Sigmoid colon (tissue), 7 donors: Measurements from ENCODE around the gene CCDC81. TPM values are rescaled to one million over a fixed set of nuclear protein-coding genes. Genes with fewer than 3 reads are reported as not detected.
"Not testable (repeated sequence)": the region's sequence is repeated elsewhere in the genome, so short reads cannot be mapped to it uniquely, and the experiment has no call there.

Experiments
- DNase-seq: peaks from one replicate; pipeline ENCODE4 v3.0.0-alpha.2; 2019
- H3K27ac ChIP-seq, 4 donors: fragments of 200-600 bp; sonication (generic); one replicate each; pipeline ENCODE4 v1.5.1; 2016 to 2019; ENCODE audit warnings: mild to moderate bottlenecking in 1 of 4
- H3K27me3 ChIP-seq, 3 donors: fragments of 200-600 bp; sonication (generic); one replicate each; pipeline ENCODE4 v1.5.1; 2019; ENCODE audit warnings: mild to moderate bottlenecking in 1 of 3
- H3K36me3 ChIP-seq, 4 donors: fragments of 200-600 bp; sonication (generic); one replicate each; pipeline ENCODE4 v1.5.1; 2016 to 2019
- H3K4me1 ChIP-seq, 4 donors: fragments of 200-600 bp; sonication (generic); one replicate each; pipeline ENCODE4 v1.5.1; 2017 to 2019
- H3K4me3 ChIP-seq, 4 donors: fragments of 200-600 bp; sonication (generic); one replicate each; pipeline ENCODE4 v1.5.1; 2017 to 2019; ENCODE audit warnings: mild to moderate bottlenecking in 2 of 4, moderate library complexity in 1 of 4
- H3K9me3 ChIP-seq, 4 donors: fragments of 200-600 bp in 3 of 4; sonication (generic) in 3 of 4; one replicate each; pipeline versions ENCODE4 v1.5.1 to v1.6.1; 2013 to 2019
- EP300 ChIP-seq, 4 donors: sonication (generic); formaldehyde crosslinking; IDR thresholded peaks; one replicate each; pipeline ENCODE4 v1.6.1; 2017; ENCODE audit warnings: antibody characterized with exemption in 4 of 4
- POLR2A ChIP-seq, 2 donors: fragments of 450-650 bp; IDR thresholded peaks; one replicate each; pipeline ENCODE4 v1.6.1; 2016; ENCODE audit warnings: antibody characterized with exemption in 2 of 2, mild to moderate bottlenecking in 2 of 2, moderate library complexity in 2 of 2
- POLR2AphosphoS5 ChIP-seq, 4 donors: sonication (generic); formaldehyde crosslinking; IDR thresholded peaks; one replicate each; pipeline ENCODE4 v1.6.1; 2017; ENCODE audit warnings: antibody characterized with exemption in 4 of 4
- WGBS, 2 donors: extraction: QIAGEN DNeasy Blood & Tissue Kit; methylation state at CpG; one replicate each; pipeline ENCODE4 v1.1.7; 2013; 5-methylcytosine and 5-hydroxymethylcytosine counted together
- intact Hi-C: fragments of 100-400 bp; cut with DNase I; formaldehyde crosslinking; loops from one replicate; pipeline ENCODE4 v1.15.1; 2023
- polyA plus RNA-seq, 3 donors: library from polyadenylated mRNA; stranded (reverse); fragments of 200-250 nt; gene quantifications; one replicate each; pipeline ENCODE4 v1.2.3, GENCODE V29; 2013
- total RNA-seq, 4 donors: library from RNA; depleted of rRNA; stranded (reverse); fragments of >200 nt; gene quantifications; one replicate each; pipeline ENCODE4 v1.1.0, GENCODE V29; 2016
- TF ChIP-seq, protein P1 (sequence below), 4 experiments: fragments of 450-650 bp in 3 of 4; fragments of 200-600 bp in 1 of 4; IDR thresholded peaks; one replicate each; pipeline ENCODE4 v1.5.1; 2016 to 2019; ENCODE audit warnings: antibody characterized with exemption in 4 of 4, mild to moderate bottlenecking in 3 of 4, moderate library complexity in 2 of 4
- donor health status: healthy with polysubstance abuse.
- donor health status: Bipolar disorder and iron deficiency.
- donor health status: healthy.

CCDC81 gene
- total and polyA plus RNA-seq, 7 donors: 0.22 to 1.8 (median 0.55) TPM; not detected in 2

DNA sequence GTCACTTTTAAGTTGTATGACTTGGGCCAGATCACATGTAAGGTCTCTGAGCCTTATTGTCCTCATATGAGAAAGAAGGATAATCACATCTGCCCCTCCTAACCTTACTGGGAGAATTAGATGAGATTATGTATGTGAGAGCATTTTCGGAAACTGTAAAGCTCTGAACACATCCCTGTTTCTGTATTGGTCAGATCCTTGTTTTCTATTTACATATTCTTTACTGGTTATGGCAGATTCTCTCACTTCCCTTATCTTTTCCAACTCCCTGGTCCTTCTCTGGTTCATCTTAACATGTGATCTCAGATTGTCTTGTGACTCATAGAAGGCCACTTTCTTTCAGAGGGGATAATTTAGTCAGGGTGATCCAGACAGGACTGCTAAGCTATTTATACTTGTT lies 41.8 kb downstream of the CCDC81 start:
- Histone ChIP-seq H3K4me3 (no peak overlapping the region), H3K27ac (no peak overlapping the region), H3K4me1 (peaks cover 0 to 5% (median 0%) of the 10 kb centered on the region in 4 donors), H3K9me3 (no peaks in the 10 kb centered on the region), H3K27me3 (no peaks in the 10 kb centered on the region), H3K36me3 (no peaks in the 10 kb centered on the region)
- 88 to 93% methylated on average over 1 of the region's 1 CpG for WGBS, 2 donors
- intact Hi-C loops: no loop called here
- TF ChIP-seq, protein P1, sequence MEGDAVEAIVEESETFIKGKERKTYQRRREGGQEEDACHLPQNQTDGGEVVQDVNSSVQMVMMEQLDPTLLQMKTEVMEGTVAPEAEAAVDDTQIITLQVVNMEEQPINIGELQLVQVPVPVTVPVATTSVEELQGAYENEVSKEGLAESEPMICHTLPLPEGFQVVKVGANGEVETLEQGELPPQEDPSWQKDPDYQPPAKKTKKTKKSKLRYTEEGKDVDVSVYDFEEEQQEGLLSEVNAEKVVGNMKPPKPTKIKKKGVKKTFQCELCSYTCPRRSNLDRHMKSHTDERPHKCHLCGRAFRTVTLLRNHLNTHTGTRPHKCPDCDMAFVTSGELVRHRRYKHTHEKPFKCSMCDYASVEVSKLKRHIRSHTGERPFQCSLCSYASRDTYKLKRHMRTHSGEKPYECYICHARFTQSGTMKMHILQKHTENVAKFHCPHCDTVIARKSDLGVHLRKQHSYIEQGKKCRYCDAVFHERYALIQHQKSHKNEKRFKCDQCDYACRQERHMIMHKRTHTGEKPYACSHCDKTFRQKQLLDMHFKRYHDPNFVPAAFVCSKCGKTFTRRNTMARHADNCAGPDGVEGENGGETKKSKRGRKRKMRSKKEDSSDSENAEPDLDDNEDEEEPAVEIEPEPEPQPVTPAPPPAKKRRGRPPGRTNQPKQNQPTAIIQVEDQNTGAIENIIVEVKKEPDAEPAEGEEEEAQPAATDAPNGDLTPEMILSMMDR (IDR thresholded peaks at IDR 0.05): no peak
- TF ChIP-seq EP300 (IDR thresholded peaks at IDR 0.05): no peak
- no peak for TF ChIP-seq POLR2AphosphoS5 (IDR thresholded peaks at IDR 0.05)
- no peak for TF ChIP-seq POLR2A (IDR thresholded peaks at IDR 0.05)
- DNase-seq: no peak

DNA sequence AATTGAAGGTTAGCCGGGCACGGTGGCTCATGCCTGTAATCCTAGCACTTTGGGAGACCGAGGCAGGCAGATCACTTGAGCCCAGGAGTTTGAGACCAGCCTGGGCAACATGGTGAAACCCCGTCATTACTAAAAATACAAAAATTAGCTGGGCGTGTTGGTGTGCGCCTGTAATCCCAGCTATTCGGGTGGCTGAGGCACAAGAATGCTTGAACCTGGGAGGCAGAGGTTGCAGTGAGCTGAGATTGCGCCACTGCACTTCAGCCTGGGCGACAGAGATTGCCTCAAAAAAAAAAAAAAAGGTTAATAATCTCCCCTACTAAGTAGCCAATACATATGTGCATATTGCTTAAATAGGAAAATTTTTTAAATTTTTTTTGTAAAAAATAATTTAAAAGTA lies 42.3 kb downstream of the CCDC81 start:
- 95% methylated on average over 9 of the region's 9 CpGs for WGBS, 2 donors
- H3K27ac ChIP-seq, DNase-seq, intact Hi-C loops, H3K36me3 ChIP-seq, H3K4me3 ChIP-seq, H3K27me3 ChIP-seq, H3K4me1 ChIP-seq, H3K9me3 ChIP-seq: not testable (repeated sequence)

DNA sequence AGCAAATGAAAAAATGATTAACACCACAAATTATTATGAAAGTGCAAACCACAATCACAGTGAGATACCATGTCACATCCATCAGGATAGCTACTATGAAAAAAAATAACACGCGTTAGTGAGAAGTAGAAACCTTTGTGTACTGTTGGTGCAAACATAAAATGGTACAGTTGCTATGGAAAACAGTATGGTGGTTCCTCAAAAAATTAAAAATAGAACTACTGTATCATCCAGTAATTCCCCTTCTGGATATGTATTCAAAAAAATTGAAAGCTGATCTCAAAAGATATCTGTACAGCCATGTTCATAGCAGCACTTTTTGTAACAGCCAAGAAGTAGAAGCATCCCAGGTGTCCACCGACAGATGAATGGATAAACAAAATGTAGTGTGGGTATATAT lies 43.4 kb downstream of the CCDC81 start:
- DNase-seq: no peak
- peaks cover 0 to 5% (median 0%) of the 10 kb centered on the region in 4 donors for H3K4me1 ChIP-seq
- no peak overlapping the region for H3K27ac ChIP-seq
- TF ChIP-seq POLR2A (IDR thresholded peaks at IDR 0.05): no peak
- intact Hi-C loops: no loop called here
- H3K27me3 ChIP-seq: no peaks in the 10 kb centered on the region
- no peak overlapping the region for H3K4me3 ChIP-seq
- H3K9me3 ChIP-seq: no peaks in the 10 kb centered on the region
- H3K36me3 ChIP-seq: no peaks in the 10 kb centered on the region
- 87 to 90% methylated on average over 3 of the region's 3 CpGs for WGBS, 2 donors

DNA sequence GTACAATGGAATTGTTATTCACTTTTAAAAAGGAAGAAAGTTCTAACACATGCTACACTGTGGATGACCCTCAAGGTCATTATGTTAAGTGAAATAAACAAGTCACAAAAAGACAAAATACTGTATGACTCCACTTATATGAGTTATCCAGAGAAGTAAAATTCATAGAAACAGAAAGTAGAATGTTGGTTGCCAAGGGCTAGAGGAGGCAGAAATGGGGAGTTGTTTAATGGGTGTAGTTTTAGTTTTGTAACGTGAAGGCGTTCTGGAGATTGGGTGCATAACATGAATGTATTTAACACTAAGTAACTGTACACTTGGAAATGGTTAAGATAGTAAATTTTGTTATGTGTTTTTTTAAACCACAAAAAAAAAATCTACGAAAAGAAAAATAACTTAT lies 43.8 kb downstream of the CCDC81 start:
- Histone ChIP-seq H3K36me3 (no peaks in the 10 kb centered on the region), H3K4me1 (peaks cover 0 to 5% (median 0%) of the 10 kb centered on the region in 4 donors), H3K9me3 (no peaks in the 10 kb centered on the region), H3K27me3 (no peaks in the 10 kb centered on the region), H3K27ac (no peak overlapping the region), H3K4me3 (no peak overlapping the region)
- 91 to 96% methylated on average over 3 of the region's 3 CpGs for WGBS, 2 donors
- no peak for DNase-seq
- no peak for TF ChIP-seq EP300 (IDR thresholded peaks at IDR 0.05)
- TF ChIP-seq, protein P1 (IDR thresholded peaks at IDR 0.05): no peak
- no peak for TF ChIP-seq POLR2AphosphoS5 (IDR thresholded peaks at IDR 0.05)
- no peak for TF ChIP-seq POLR2A (IDR thresholded peaks at IDR 0.05)
- intact Hi-C loops: no loop called here

DNA sequence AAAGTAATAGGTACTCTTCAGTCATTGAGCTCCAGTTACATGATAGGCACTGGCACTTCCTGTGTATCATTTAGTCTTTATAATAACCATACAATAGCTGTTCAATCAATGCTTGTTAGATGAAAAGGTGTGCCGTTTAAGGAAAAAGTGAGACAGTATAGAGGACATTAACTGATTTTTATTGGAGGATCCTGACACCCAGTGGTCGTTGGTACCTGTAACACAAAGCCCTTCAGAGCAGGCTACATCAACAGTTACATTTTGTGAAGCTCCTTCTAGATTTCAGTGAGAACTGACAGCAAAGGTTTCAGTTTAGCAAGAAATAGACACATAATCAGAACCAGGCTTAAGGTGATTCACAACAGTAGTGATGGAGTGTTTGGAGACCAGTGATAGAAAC lies 44.2 kb downstream of the CCDC81 start:
- Histone ChIP-seq H3K27me3 (no peaks in the 10 kb centered on the region), H3K27ac (no peak overlapping the region), H3K4me3 (no peak overlapping the region), H3K9me3 (no peaks in the 10 kb centered on the region), H3K4me1 (peaks cover 0 to 5% (median 0%) of the 10 kb centered on the region in 4 donors), H3K36me3 (no peaks in the 10 kb centered on the region)
- no peak for DNase-seq
- 14 to 38% methylated on average over 2 of the region's 2 CpGs for WGBS, 2 donors
- intact Hi-C loops: no loop called here
- TF ChIP-seq POLR2A (IDR thresholded peaks at IDR 0.05): no peak
- no peak for TF ChIP-seq POLR2AphosphoS5 (IDR thresholded peaks at IDR 0.05)
- TF ChIP-seq, protein P1 (IDR thresholded peaks at IDR 0.05): no peak
- no peak for TF ChIP-seq EP300 (IDR thresholded peaks at IDR 0.05)

DNA sequence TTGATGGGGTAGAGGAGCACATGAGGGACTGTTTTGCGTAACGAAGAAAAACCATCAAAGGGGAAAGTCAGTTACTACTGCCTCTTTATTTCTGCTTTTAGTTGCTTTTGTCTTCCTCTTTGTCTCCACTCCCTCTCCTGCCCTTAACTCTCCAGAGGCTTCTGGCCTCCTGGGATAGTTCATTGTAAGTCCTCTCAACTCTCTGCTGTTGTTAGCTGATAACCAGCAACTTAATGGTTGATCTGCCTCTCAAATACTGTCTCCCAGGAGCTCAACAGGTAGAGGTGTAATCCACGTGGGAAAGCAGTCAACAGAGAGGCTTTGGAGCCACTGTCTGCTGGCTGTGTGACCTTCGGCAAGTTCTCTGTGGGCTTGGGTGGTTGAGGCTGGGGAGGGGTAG lies 47.3 kb downstream of the CCDC81 start:
- H3K4me1 ChIP-seq: peaks cover 0 to 5% (median 0%) of the 10 kb centered on the region in 4 donors
- no peak overlapping the region for H3K27ac ChIP-seq
- no peaks in the 10 kb centered on the region for H3K27me3 ChIP-seq
- peaks cover 0 to 1% (median 0%) of the 10 kb centered on the region in 4 donors for H3K9me3 ChIP-seq
- TF ChIP-seq POLR2AphosphoS5 (IDR thresholded peaks at IDR 0.05) (no peak), EP300 (IDR thresholded peaks at IDR 0.05) (no peak), POLR2A (IDR thresholded peaks at IDR 0.05) (no peak)
- TF ChIP-seq, protein P1 (IDR thresholded peaks at IDR 0.05): no peak
- intact Hi-C loops: no loop called here
- H3K36me3 ChIP-seq: no peaks in the 10 kb centered on the region
- H3K4me3 ChIP-seq: no peak overlapping the region
- WGBS, 2 donors: 75 to 83% methylated on average over 4 of the region's 4 CpGs
- DNase-seq: no peak
